HTERT RPE-1 (cell line): ENCODE results near the gene BEST1.

ENCODE experiments used
- in situ Hi-C: fragments of 300-500 bp; cut with MboI; formaldehyde crosslinking; loops from 4 replicates; pipeline ENCODE4 v1.14.3; 2020; ENCODE audit warnings: low sequenced_read_pairs

The BEST1 gene

GRCh38 chr11:61950035-61950547, at the start of gene BEST1:
TSS of gene BEST1 (plus strand) at chr11:61950351. CDS start at chr11:61951807, 1,456 bp downstream.
- in situ Hi-C loops: no loop called here

GRCh38 chr11:61901397-61901796, 48.8 kb upstream of the BEST1 start:
- in situ Hi-C loops: no loop called here

- in situ Hi-C loops: no loop called here
Measured at GRCh38 chr11:61902313-61902712, 47.8 kb upstream of the BEST1 start.

DNA sequence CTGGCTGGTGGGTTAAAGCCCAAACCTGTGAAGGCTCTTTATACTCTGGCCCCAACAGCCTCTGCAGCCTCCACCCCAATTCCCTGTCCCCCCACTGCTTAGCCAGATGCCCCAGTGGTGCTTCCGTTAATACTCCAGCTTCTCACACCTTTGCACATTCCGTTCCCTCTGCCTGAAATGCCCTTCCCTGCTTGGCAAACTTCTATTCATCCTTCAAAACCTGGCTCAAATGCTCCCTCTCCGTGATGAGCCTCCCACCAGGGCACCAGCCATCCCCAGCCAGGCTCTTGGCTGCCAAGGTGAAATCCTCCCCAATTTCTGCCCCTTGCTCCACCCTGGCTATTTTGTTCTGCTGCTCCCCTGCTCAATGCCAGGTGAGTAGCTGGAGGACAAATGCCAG, 46.3 kb upstream of the BEST1 start:
- in situ Hi-C loops: no loop called here

- in situ Hi-C loops: no loop called here
Measured at GRCh38 chr11:61904539-61905048, 45.6 kb upstream of the BEST1 start.

- in situ Hi-C loops: no loop called here
Measured at GRCh38 chr11:61905067-61905696, 45.0 kb upstream of the BEST1 start.

DNA sequence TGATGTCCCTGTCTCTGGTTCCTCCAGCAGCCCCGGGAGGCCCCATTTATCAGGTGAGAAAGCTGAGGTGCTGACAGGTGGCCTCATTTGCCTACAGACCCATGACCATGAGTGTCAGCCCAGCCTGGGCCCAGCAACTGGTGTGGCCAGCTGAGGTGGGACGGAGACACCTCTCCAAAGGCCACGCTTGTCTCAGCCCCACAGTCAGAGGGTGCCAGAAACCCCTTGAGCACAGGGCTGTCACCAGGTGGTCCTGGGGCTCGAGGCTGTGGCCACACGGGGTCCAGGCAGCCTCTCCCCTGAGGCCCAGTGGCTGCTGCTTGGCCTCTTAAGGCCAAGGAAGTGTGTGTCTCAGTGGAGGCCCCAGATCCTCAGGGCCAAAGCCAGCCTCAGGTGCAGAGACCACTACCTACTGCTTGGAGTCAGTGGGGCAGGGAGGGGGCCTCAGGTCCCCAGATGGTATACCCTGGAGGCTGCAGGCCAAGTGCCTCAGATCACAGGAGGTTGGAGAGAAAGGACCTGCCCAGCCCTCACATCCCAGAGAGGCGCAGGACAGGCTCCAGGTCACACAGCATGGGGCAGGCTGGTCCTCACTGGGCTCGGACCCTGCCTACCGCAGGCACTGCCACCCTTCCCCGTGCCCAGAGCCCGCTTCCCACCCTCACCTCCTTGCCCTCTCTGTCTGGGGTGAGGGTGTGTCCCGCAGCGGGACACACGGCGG, 44.2 kb upstream of the BEST1 start:
- in situ Hi-C loops: no loop called here

DNA sequence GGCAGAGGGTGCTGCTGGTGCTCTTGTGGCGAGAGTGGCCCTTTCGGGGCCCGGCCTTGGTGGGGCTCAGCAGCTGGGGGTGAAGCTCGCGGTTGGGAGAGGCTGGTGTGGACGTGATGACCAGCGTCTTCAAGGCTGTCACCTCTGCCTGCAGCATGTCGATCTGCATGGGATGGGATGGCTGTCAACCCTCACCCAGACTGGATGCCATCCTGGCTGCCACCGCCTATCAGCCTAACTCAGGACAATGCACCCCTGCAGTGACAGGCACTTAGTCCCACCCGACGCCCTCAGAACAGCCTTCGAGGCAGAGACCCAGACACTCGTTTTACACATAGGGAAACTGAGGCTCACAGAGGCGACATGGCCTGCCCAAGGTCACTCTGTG, 43.6 kb upstream of the BEST1 start:
- in situ Hi-C loops: no loop called here

GRCh38 chr11:61907282-61907681, 42.9 kb upstream of the BEST1 start:
- in situ Hi-C loops: no loop called here

DNA sequence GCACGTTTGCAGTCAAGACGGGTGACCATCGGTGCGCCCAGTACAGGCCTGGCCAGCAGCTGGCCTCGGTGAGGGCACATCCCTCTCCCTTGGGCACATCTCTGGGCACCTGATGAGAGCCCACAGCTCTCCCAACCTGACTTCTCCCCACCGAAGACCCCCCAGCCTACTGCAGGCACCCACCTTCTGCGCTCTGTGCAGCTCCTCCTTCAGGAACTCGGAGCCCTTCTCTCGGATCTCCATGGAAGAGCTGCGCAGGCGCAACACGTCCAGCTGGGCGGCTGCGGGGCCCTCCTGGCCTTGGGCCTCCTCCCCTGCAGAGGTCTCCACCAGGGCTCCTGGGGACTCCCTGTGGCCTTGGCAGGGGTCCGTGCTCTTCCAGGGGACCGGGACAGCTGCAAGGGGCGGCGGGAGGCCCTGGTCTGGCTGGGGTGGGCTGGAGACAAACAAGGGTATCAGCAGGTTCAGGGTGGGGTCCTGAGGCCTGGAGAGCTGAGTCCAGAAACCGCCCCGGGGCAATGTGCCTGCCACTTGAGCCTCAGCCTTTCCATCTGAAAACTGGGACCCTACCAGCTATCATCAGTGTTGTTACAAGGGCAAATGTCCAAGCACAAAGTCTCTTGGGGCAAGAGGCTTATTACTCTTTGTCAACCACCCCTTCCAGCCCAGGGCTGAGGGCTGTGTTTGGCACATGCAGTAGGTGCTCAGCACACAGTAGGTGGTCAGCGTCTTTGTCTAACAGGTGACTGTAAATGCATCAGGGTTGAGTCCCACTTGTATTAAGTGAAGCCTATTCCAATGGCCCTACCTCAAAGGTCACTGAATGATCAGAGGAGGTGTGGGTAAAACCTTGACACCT, 42.1 kb upstream of the BEST1 start:
- in situ Hi-C loops: no loop called here

GRCh38 chr11:61908730-61909316, 41.3 kb upstream of the BEST1 start:
- in situ Hi-C loops: no loop called here

DNA sequence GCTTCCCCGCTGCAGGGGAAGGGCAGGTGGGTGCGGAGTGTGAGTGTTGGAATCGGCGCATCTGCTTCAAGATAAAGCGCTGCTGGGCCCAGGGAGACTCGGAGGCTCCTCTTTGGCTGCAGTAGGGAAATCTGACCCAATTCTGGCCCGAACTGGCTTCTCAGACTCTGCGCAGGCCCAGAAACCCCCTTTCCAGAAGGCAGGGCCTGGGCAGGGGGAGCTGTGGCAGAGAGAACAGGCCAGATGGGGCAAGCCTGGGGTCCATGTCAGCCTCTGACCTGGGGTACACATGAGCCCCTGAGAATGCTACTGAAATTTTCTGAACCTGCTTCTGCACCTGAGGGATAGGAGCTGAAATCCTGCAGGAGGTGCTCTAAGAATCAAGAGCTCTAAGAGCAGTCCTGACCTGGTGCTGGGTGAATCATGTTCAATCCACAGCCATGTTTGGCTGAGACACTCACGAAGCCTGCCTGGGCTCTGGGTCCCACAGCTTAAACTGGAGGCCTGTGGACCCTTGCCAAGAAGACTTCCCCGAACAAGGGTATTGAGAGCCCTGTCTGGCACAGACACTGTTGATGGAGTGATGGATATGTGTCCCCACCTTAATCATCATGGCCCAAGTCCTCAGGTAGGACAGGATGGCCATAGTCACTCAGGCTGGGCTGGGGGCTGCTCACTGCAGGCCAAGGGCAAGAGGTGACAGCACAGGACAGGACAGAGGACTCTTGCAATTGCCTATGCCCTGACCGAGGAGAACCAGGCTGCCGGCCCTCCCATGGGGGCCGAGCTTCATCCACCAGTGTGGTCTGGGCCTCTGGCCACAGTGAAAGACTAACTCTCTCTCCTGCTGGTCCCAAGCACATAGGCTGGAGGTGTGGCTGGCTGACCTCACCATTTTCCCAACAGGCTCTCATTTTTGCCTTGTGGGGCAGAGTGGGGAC, 39.7 kb upstream of the BEST1 start:
- in situ Hi-C loops: no loop called here

GRCh38 chr11:61911128-61911700, 38.9 kb upstream of the BEST1 start:
- in situ Hi-C loops: no loop called here

DNA sequence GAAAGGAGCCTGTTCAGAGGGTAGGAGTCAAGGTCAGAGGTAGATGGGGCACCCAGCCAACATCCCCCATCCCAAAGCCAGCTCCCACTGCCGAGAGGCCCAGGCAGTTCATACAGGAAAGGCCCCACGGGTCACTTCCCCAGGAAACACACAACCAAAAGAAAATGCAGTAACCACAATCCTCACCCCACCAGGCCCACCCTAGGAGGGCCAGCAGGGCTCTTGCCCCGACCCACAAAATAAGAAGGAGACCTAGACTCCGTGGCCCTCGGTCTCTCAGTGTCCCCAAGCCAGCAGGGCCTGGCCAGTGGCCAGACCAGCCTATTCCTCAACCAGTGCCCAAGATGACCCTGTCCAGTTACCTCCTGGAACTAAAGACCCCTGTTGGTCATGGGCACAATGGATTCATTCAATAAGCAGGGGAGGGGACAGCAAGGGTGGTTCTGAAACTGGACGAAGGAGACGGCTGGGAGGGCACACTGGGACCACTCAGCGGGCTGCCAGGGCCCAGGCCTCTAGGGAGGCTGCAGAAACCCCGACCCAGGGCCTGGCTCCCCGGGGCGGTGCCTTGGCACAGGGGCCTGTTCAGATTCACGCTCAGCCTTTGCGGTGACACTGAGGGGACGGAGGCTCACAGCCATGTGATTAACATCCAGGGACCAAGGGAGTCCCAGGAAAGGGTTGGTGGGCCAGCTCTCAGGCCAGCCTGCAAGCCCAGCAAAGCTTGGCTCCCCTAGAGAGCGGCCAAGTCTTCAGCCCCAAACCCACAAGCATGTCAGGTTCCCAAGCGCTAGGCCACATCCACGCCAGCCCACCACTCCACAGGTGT, 38.2 kb upstream of the BEST1 start:
- in situ Hi-C loops: no loop called here

DNA sequence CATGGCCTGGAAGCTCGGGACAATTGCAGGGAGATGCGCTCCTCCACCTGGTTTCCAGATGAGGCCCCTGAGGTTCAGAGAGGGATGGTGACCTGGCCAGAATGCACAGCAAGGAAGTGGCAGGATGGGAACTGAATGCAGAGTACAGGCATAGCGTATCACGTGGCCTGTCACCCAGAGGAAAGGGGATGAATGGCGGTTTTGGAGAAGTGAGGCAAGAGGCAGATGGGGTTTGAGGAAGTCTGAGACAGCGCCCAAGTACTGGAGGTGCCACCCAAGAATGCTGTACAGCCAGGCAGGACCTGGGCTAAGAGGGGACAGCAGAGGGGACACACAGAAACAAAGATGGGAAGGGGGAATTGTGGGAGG, 37.6 kb upstream of the BEST1 start:
- in situ Hi-C loops: no loop called here

DNA sequence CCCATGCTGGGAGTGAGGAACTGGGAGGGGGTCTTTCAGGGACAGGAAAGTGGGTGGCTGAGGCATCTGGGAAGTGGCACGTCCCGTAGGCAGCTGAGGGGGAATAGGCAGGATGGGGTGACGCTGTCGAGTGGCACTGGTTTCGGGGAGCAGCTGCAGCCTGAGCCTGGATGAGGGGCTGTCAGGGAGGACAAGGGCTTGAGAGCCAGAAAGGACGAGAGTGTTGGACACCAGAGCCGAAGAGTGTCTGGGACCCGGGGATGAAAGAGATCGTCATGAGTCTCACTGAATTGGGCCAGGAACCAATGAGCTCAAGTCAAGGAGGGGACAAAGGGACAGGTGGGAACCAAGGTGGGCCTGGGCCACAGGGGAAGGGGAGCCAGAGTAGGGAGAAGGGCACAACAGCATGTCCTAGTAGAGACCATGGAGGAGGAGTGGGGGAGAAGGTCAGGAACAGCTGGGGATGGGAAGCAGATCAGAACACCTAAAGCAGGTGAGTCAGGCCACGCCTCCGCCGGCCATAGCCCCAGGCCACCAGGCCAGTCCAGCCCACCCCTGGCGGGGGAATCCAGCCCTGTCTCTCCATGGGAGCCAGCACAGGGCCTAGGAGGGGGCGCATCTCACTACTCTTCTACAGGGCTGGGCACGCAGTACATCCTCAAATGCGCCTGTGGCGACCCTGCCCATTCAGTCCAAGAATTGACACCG, 37.0 kb upstream of the BEST1 start:
- in situ Hi-C loops: no loop called here

- in situ Hi-C loops: no loop called here
Measured at GRCh38 chr11:61913699-61914395, 36.3 kb upstream of the BEST1 start.
